Activated effector memory CD4-positive, alpha-beta T cell treated with anti-CD3 and anti-CD28 coated beads, Interleukin-2, amount 50 U/mL, for 16 hours (primary cell): ENCODE data around the gene MKLN1.
"Not testable (repeated sequence)": the region's sequence is repeated elsewhere in the genome, so short reads cannot be mapped to it uniquely, and the experiment has no call there.

ENCODE experiments used
- DNase-seq: peaks from one replicate; pipeline ENCODE4 v3.0.0-alpha.2; 2020

The MKLN1 gene

GRCh38 chr7:131327626-131328376 is at the start of gene MKLN1:
MKLN1 (plus strand) TSS chr7:131327876; CDS start chr7:131327900, 24 bp downstream.
- peak; percentile 96 for DNase-seq

DNA sequence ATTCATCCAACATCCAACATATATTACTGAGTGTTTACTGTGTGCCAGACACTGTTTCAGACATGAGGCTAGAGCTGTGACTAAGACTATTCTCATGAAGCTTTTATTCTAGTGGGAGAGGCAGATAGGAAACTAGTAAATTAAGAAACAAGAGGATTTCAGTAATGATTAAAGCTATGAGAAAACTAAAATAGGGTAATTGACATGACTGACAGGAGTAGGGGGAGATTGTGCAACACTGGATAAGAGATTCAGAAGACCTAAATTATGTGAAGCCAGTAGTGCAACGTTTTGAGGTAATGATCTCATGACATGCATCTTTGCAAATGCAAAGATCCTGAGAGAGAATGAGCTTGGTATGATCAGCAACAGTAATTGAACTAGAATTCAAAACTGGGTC is 48.6 kb upstream of the MKLN1 start:
- DNase-seq, result no peak

DNA sequence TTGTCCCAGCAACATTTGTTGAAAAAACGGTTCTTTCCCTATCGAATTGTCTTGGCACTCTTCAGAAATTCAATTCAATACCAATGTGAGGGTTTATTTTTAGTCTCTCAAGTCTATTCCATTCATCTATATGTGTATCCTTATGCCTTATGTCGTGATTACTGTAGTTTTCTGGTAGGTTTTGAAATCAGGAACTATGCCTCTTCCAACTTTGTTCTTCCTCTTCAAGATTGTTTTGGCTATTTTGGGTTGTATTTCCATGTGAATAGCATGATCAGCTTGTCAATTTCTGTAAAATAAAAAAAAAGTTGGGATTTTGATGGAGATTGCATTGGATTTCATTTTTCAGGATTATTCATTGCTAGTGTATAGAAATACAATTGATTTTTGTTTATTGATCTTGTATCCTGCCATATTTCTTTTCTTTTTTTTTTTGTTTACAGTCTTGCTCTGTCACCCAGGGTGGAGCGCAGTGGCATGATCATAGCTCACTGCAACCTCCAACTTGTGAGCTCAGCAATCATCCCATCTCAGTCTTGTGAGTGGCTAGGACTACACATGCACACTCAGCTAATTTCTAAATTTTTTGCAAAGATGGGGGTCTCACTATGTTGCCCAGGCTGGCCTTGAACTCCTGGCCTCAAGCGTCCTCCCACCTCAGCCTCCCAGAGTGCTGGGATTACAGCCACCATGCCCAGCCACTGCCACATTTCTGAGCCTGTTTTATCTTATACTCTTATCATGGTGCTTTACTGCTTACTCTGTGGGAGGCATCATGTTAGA is 46.2 kb upstream of the MKLN1 start:
- no peak for DNase-seq

GRCh38 chr7:131284702-131285419 is 42.8 kb upstream of the MKLN1 start:
- no peak for DNase-seq

DNA sequence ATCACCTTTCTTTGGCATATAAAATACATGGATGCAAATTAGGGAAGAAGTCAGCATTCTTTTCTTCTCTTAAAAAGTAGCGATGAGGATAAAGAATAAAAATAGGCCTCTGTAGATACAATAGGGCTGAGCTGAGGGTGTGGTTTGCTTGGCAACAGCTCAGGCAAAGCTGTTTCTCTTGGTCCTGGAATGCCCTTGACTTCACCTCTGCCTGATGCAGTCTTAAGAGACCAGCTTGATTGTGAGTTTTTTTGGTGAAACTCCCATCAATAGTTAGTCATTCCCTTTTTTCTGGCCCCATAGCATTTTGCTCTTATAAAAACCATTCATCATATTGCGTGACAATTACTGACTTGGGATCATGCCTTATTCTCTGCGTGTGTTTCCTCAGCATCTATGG is 42.1 kb upstream of the MKLN1 start:
- no peak for DNase-seq

DNA sequence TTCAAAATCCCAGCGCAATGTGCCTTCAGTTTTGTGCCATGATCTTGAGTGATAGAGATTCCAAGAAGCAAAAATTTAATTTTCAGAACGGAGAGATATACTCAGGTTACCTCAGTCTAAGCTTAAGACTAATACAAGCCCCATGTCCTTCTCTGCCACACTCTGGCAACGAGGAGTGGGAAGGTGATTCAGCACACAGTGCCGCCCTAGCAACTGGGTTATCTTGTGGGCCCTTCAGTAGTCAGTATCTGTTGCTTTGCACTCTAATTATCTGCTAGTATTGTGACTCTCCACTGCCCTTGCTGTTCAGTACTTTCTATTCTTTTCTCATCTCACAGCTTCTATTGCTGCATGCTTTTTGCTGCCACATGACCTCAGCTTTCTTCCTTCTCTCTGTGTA is 39.2 kb upstream of the MKLN1 start:
- DNase-seq, result no peak

- DNase-seq, result no peak
Measured at GRCh38 chr7:131289051-131289450, 38.6 kb upstream of the MKLN1 start.

DNA sequence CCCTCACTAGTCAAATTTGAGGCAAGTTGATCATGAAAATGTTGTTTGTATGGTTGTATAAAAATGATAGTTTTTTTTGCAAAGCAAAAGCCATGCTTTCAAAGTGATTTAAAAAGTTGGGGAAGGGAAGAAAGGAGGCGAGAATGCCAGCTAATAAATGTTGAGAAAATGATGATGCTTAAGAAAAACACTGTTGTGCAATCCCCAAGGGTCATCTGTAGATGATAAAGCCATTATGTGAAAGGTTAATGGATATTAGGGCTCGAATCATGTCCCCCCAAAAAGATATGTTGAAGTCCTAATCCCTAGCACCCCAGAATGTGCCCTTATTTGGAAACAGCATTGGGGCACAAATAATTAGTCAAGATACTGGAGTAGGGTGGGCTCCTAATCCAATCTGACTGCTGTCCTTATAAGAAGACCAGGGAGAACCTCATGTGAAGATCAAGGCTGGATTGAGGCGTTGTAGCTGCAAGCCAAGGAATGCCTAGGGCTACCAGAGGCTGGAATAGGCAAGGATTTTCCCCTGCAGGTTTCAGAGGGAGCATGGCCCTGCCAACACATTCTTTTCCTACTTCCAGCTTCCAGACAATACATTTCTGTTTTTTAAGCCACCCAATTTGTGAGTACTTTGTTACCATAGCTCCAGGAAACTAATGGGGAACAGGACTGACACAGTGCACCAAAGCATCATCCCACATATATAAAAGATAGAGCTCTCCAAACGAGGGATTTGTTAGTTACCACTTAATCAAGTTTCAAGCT is 35.4 kb upstream of the MKLN1 start:
- DNase-seq, result no peak

- DNase-seq, result no peak
Measured at GRCh38 chr7:131293018-131293417, 34.7 kb upstream of the MKLN1 start.

DNA sequence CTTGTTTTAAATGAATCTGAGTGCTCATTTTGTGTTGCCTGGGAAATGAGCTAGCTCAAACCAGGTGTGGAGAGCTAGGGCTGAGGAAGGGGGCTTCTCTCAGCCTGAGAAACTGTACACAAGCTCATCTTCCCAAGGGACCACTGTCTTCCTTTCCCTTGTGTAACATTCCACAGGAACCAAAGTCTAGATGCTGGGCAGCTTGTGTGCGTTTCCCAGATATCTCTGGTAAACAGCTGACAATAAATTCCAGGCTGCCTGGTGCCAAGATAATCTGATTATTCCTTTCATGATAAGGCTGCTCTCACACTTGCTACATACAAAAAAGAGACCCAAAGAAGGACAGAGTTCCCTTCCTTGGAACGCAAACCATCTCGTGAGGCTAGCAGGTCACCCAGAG is 33.1 kb upstream of the MKLN1 start:
- DNase-seq, result no peak

GRCh38 chr7:131298608-131298992 is 29.1 kb upstream of the MKLN1 start:
- DNase-seq, result no peak

- DNase-seq, result no peak
Measured at GRCh38 chr7:131299074-131299473, 28.6 kb upstream of the MKLN1 start.

GRCh38 chr7:131300078-131300477 is 27.6 kb upstream of the MKLN1 start:
- no peak for DNase-seq

GRCh38 chr7:131300572-131301466 is 26.9 kb upstream of the MKLN1 start:
- no peak for DNase-seq

- no peak for DNase-seq
Measured at GRCh38 chr7:131302446-131302845, 25.2 kb upstream of the MKLN1 start.

DNA sequence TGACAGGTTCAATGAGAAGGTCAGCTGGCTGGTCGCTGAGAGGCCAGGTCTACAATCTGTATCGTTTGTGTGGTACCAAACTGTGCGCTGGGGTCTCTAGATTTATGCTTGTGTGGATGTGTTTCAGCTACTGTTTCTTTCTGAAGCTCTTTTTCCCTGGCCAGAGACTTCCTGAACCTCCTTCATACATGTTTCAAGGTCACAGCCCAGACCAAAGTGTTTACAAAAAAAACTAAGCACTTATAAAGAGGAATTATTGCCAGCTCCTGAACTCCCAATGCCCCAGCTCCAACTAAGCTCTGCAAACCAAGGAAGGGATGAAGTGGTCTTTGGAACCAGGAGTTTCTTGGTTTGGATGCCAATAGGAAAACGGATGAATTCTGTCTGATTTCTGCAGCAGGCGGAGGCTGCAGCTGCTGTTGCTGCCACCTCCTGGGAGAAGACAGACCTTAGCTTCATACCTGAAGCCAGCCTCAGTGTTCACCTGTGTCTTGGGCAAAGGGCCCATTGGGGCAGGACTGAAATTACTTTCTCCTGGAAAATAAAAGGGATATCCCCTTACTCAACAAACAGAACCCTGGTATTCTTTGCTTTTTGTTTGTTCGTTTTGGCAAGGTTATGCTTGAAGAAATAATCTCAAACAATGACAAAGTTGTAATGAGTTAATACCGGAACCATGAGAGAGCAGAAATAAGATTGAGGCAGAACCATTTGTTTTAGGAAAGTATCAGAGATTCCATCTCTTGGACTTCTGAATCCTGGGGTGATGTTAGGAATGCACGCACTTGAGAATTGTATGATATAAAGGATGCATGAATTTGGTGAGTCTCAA is 24.6 kb upstream of the MKLN1 start:
- peak; percentile 69 for DNase-seq

- DNase-seq, result no peak
Measured at GRCh38 chr7:131305152-131305551, 22.5 kb upstream of the MKLN1 start.

GRCh38 chr7:131306041-131306440 is 21.6 kb upstream of the MKLN1 start:
- not testable (repeated sequence) for DNase-seq

DNA sequence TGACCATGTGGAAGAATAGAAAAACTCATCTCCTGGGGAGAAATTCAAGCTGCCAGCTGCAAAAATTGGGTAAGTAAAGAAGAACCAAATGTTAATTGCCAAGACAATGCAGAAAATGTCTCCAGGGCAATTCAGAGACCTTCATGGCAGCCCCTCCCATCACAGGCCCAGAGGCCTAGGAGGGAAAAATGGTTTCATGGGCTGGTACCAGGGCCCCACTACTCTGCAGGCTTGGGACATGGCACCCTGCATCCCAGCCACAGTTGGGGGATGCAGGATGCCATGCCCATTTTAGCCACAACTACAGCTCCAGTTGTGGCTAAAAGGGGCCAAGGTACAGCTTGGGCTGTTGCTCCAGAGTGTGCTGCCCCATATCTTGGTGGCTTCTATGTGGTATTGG is 20.9 kb upstream of the MKLN1 start:
- DNase-seq, result no peak

DNA sequence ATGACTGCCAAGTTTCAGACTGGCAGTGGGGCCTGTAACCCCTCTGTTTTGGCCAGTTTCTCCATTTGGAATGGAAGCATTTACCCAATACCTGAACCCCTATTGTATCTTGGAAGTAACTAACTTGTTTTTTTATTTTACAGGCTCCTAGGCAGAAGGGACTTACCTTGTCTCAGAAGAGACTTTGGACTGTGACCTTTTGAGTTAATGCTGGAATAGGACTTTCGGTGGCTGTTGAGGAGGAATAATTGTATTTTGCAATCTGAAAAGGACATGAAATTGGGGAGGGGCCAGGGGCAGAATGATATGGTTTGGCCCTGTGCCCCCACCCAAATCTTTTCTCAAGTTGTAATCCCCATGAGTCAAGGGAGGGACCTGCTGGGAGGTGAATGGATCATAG is 20.0 kb upstream of the MKLN1 start:
- no peak for DNase-seq

- no peak for DNase-seq
Measured at GRCh38 chr7:131312838-131313237, 14.8 kb upstream of the MKLN1 start.
